Measurements from ENCODE around the gene RAB22A. TPM values are rescaled to one million over a fixed set of nuclear protein-coding genes. Genes with fewer than 3 reads are reported as not detected.

The RAB22A gene
- total RNA-seq, 1 experiment from 2014 or later: 18.4 TPM

GRCh38 chr20:58349570-58349969 is 40.1 kb downstream of the RAB22A start:
- peak; percentile 75 for DNase-seq (ENCODE audit: unreplicated experiment)
- no TSS peak for BruUV-seq (replicated peaks)
- intact Hi-C loops (cut with micrococcal nuclease): no loop called here
- ChIA-PET CTCF (interaction anchor here (1.6 kb wide), 1 partner anchor 12 kb away, joined by 8 read pairs; no protein-coding TSS in a partner anchor), POLR2A (interaction anchor here (0.7 to 1.3 kb wide), 3 partner anchors 15 to 47 kb away, joined by 3 to 4 read pairs (median 3); partner anchors contain the start of gene VAPB)
- H3K36me3 Mint-ChIP-seq (ENCODE audit: insufficient read depth, unreplicated experiment): peaks cover 45% of the 10 kb centered on the region
- no peaks in the 10 kb centered on the region for H3K27me3 Mint-ChIP-seq (ENCODE audit: insufficient read depth, unreplicated experiment)
- H3K9me3 Mint-ChIP-seq (ENCODE audit: unreplicated experiment): no peaks in the 10 kb centered on the region
- H3K4me3 Mint-ChIP-seq (ENCODE audit: unreplicated experiment): no peak overlapping the region
- TF ChIP-seq CTCF (IDR thresholded peaks at IDR 0.05; ENCODE audit: unreplicated experiment): no peak
- no peak overlapping the region for H3K27ac Mint-ChIP-seq (ENCODE audit: low read depth, unreplicated experiment)
- peaks cover 17% of the 10 kb centered on the region for H3K4me1 Mint-ChIP-seq (ENCODE audit: insufficient read depth, unreplicated experiment)

- intact Hi-C loops (cut with micrococcal nuclease): no loop called here
- BruUV-seq (replicated peaks): no TSS peak
- H3K36me3 Mint-ChIP-seq (ENCODE audit: insufficient read depth, unreplicated experiment): peaks cover 35% of the 10 kb centered on the region
- H3K4me1 Mint-ChIP-seq (ENCODE audit: insufficient read depth, unreplicated experiment): peaks cover 11% of the 10 kb centered on the region
- no peaks in the 10 kb centered on the region for H3K9me3 Mint-ChIP-seq (ENCODE audit: unreplicated experiment)
- no peak for DNase-seq (ENCODE audit: unreplicated experiment)
- TF ChIP-seq CTCF (IDR thresholded peaks at IDR 0.05; ENCODE audit: unreplicated experiment): no peak
- no peak overlapping the region for H3K4me3 Mint-ChIP-seq (ENCODE audit: unreplicated experiment)
- H3K27ac Mint-ChIP-seq (ENCODE audit: low read depth, unreplicated experiment): no peak overlapping the region
- no peaks in the 10 kb centered on the region for H3K27me3 Mint-ChIP-seq (ENCODE audit: insufficient read depth, unreplicated experiment)
- ChIA-PET POLR2A (interaction anchor here (1.2 to 2.0 kb wide), 3 partner anchors 10 to 55 kb away, joined by 3 to 6 read pairs (median 3); partner anchors contain the start of gene VAPB), CTCF (interaction anchor here (0.6 to 0.7 kb wide), 2 partner anchors 20 to 391 kb away, joined by 3 read pairs; no protein-coding TSS in a partner anchor)
These were observed 43.0 kb downstream of the RAB22A start for GRCh38 chr20:58352468-58352867.

GRCh38 chr20:58359441-58359840 is 49.9 kb downstream of the RAB22A start:
- H3K4me1 Mint-ChIP-seq (ENCODE audit: insufficient read depth, unreplicated experiment): no peaks in the 10 kb centered on the region
- ChIA-PET CTCF (interaction anchor here (1.3 kb wide), 1 partner anchor 11 kb away, joined by 3 read pairs; no protein-coding TSS in a partner anchor), POLR2A (no interaction called here)
- no peaks in the 10 kb centered on the region for H3K9me3 Mint-ChIP-seq (ENCODE audit: unreplicated experiment)
- no peak for TF ChIP-seq CTCF (IDR thresholded peaks at IDR 0.05; ENCODE audit: unreplicated experiment)
- DNase-seq (ENCODE audit: unreplicated experiment): no peak
- peaks cover 72% of the 10 kb centered on the region for H3K36me3 Mint-ChIP-seq (ENCODE audit: insufficient read depth, unreplicated experiment)
- BruUV-seq (replicated peaks): no TSS peak
- no peaks in the 10 kb centered on the region for H3K27me3 Mint-ChIP-seq (ENCODE audit: insufficient read depth, unreplicated experiment)
- intact Hi-C loops (cut with micrococcal nuclease): no loop called here
- H3K27ac Mint-ChIP-seq (ENCODE audit: low read depth, unreplicated experiment): no peak overlapping the region
- no peak overlapping the region for H3K4me3 Mint-ChIP-seq (ENCODE audit: unreplicated experiment)

GRCh38 chr20:58360936-58361335 is 51.4 kb downstream of the RAB22A start:
- no TSS peak for BruUV-seq (replicated peaks)
- intact Hi-C loops (cut with micrococcal nuclease): no loop called here

More at GRCh38 chr20:58360936-58361335, 51.4 kb downstream of the RAB22A start:
- peaks cover 69% of the 10 kb centered on the region for H3K36me3 Mint-ChIP-seq (ENCODE audit: insufficient read depth, unreplicated experiment)
- no peak for DNase-seq (ENCODE audit: unreplicated experiment)
- H3K27me3 Mint-ChIP-seq (ENCODE audit: insufficient read depth, unreplicated experiment): no peaks in the 10 kb centered on the region
- no peaks in the 10 kb centered on the region for H3K9me3 Mint-ChIP-seq (ENCODE audit: unreplicated experiment)
- no peak for TF ChIP-seq CTCF (IDR thresholded peaks at IDR 0.05; ENCODE audit: unreplicated experiment)
- H3K4me3 Mint-ChIP-seq (ENCODE audit: unreplicated experiment): no peak overlapping the region
- CTCF ChIA-PET: interaction anchor here (0.6 to 1.4 kb wide), 6 partner anchors 12 to 1133 kb away, joined by 3 to 8 read pairs (median 3); no protein-coding TSS in a partner anchor
- H3K4me1 Mint-ChIP-seq (ENCODE audit: insufficient read depth, unreplicated experiment): no peaks in the 10 kb centered on the region
- no peak overlapping the region for H3K27ac Mint-ChIP-seq (ENCODE audit: low read depth, unreplicated experiment)
- POLR2A ChIA-PET: interaction anchor here (0.6 to 2.0 kb wide), 6 partner anchors 8 to 800 kb away, joined by 3 to 6 read pairs (median 4); partner anchors contain the start of gene PCK1
